OCI-LY3 (cell line): Measurements from ENCODE around the gene PRICKLE2.

ENCODE experiments used
- H2AFZ ChIP-seq: fragments of 200-600, 300-600 bp; shearing (Covaris generic); 2 replicates; pipeline ENCODE4 v1.6.0; 2014; ENCODE audit warnings: antibody characterized with exemption, low read depth, low read length
- H3K27ac ChIP-seq: fragments of 200-600, 300-600 bp; sonication (generic); 2 replicates; pipeline ENCODE4 v1.5.1; 2014; ENCODE audit warnings: mild to moderate bottlenecking, low read length, moderate library complexity, mixed read lengths
- H3K27me3 ChIP-seq: fragments of 200-600, 300-600 bp; sonication (generic); 2 replicates; pipeline ENCODE4 v1.6.1; 2014; ENCODE audit warnings: low read depth, low read length, mixed read lengths
- H3K36me3 ChIP-seq: fragments of 200-600, 300-600 bp; sonication (generic); replicated peaks from 2 replicates; pipeline ENCODE3; 2014; ENCODE audit warnings: low read depth, low read length, mixed read lengths
- H3K4me1 ChIP-seq: fragments of 300-600, 200-600 bp; sonication (generic); 2 replicates; pipeline ENCODE4 v1.6.1; 2014; ENCODE audit warnings: low read length, mixed read lengths
- H3K4me2 ChIP-seq: fragments of 200-600, 300-600 bp; sonication (generic); 2 replicates; pipeline ENCODE4 v1.6.1; 2014; ENCODE audit warnings: low read length, mixed read lengths
- H3K4me3 ChIP-seq: fragments of 300-600, 200-600 bp; sonication (generic); 2 replicates; pipeline ENCODE4 v1.5.1; 2014; ENCODE audit warnings: antibody characterized with exemption, mild to moderate bottlenecking, low read length, moderate library complexity
- H3K79me2 ChIP-seq: fragments of 300-600, 200-600 bp; shearing (Covaris generic); 2 replicates; pipeline ENCODE4 v1.6.1; 2014; ENCODE audit warnings: mild to moderate bottlenecking, low read length, mixed read lengths
- H3K9ac ChIP-seq: fragments of 300-600, 200-600 bp; shearing (Covaris generic); 2 replicates; pipeline ENCODE4 v1.6.0; 2014; ENCODE audit warnings: mild to moderate bottlenecking, low read length, moderate library complexity
- H3K9me3 ChIP-seq: fragments of 200-600, 300-600 bp; shearing (Covaris generic); 2 replicates; pipeline ENCODE4 v1.6.1; 2014; ENCODE audit warnings: low read length, mixed read lengths; ENCODE audit not compliant: insufficient read depth
- H4K20me1 ChIP-seq: fragments of 200-600, 300-600 bp; sonication (generic); 2 replicates; pipeline ENCODE4 v1.6.1; 2016; ENCODE audit warnings: low read length, mixed read lengths; ENCODE audit not compliant: insufficient read depth
- EZH2phosphoT487 ChIP-seq: fragments of 200-600 bp; shearing (Covaris generic); IDR thresholded peaks from 2 replicates; pipeline ENCODE4 v1.6.1; 2018; ENCODE audit warnings: antibody characterized with exemption, mixed run types, low read depth
- TF ChIP-seq, protein P1 (sequence below): fragments of 200-600, 300-600 bp; sonication (generic); IDR thresholded peaks from 2 replicates; pipeline ENCODE4 v1.5.1; 2014; ENCODE audit warnings: antibody characterized with exemption, low read length, low read depth

Gene PRICKLE2

GRCh38 chr3:64110071-64110470 is 115.2 kb downstream of the PRICKLE2 start:
- Histone ChIP-seq H4K20me1 (no peaks in the 10 kb centered on the region), H3K9me3 (no peaks in the 10 kb centered on the region), H3K36me3 (no peaks in the 10 kb centered on the region), H3K9ac (no peak overlapping the region), H3K4me1 (peaks cover 5% of the 10 kb centered on the region; the same call in 1 of the 2 replicates), H3K79me2 (no peaks in the 10 kb centered on the region), H3K4me3 (no peak overlapping the region), H3K27me3 (peaks cover 4% of the 10 kb centered on the region; the same call in 1 of the 2 replicates), H3K4me2 (no peak overlapping the region), H2AFZ (no peak overlapping the region), H3K27ac (no peak overlapping the region)
- no peak for TF ChIP-seq EZH2phosphoT487
- TF ChIP-seq, protein P1, sequence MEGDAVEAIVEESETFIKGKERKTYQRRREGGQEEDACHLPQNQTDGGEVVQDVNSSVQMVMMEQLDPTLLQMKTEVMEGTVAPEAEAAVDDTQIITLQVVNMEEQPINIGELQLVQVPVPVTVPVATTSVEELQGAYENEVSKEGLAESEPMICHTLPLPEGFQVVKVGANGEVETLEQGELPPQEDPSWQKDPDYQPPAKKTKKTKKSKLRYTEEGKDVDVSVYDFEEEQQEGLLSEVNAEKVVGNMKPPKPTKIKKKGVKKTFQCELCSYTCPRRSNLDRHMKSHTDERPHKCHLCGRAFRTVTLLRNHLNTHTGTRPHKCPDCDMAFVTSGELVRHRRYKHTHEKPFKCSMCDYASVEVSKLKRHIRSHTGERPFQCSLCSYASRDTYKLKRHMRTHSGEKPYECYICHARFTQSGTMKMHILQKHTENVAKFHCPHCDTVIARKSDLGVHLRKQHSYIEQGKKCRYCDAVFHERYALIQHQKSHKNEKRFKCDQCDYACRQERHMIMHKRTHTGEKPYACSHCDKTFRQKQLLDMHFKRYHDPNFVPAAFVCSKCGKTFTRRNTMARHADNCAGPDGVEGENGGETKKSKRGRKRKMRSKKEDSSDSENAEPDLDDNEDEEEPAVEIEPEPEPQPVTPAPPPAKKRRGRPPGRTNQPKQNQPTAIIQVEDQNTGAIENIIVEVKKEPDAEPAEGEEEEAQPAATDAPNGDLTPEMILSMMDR: no peak

GRCh38 chr3:64109438-64109837 is 115.8 kb downstream of the PRICKLE2 start:
- Histone ChIP-seq H3K4me2 (no peak overlapping the region), H3K36me3 (no peaks in the 10 kb centered on the region), H3K4me3 (no peak overlapping the region), H3K27me3 (peaks cover 7% of the 10 kb centered on the region; the same call in 1 of the 2 replicates), H3K27ac (no peak overlapping the region), H3K79me2 (no peaks in the 10 kb centered on the region), H3K4me1 (peaks cover 5% of the 10 kb centered on the region; the same call in 1 of the 2 replicates), H2AFZ (no peak overlapping the region), H4K20me1 (no peaks in the 10 kb centered on the region), H3K9me3 (no peaks in the 10 kb centered on the region), H3K9ac (no peak overlapping the region)
- TF ChIP-seq, protein P1: no peak
- no peak for TF ChIP-seq EZH2phosphoT487

- Histone ChIP-seq H3K79me2 (no peaks in the 10 kb centered on the region), H3K36me3 (no peaks in the 10 kb centered on the region), H3K27ac (no peak overlapping the region), H3K9me3 (no peaks in the 10 kb centered on the region), H3K27me3 (peaks cover 7% of the 10 kb centered on the region; the same call in 1 of the 2 replicates), H3K4me1 (peaks cover 5% of the 10 kb centered on the region; the same call in 1 of the 2 replicates), H2AFZ (no peak overlapping the region), H4K20me1 (no peaks in the 10 kb centered on the region), H3K4me3 (no peak overlapping the region), H3K9ac (no peak overlapping the region), H3K4me2 (no peak overlapping the region)
- TF ChIP-seq EZH2phosphoT487: no peak
- TF ChIP-seq, protein P1: no peak
These were observed 116.4 kb downstream of the PRICKLE2 start for GRCh38 chr3:64108784-64109317.

GRCh38 chr3:64108231-64108630 is 117.0 kb downstream of the PRICKLE2 start:
- Histone ChIP-seq H3K27ac (no peak overlapping the region), H4K20me1 (no peaks in the 10 kb centered on the region), H3K27me3 (peaks cover 7% of the 10 kb centered on the region; the same call in 1 of the 2 replicates), H3K4me2 (no peak overlapping the region), H3K4me1 (peaks cover 5% of the 10 kb centered on the region; the same call in 1 of the 2 replicates), H3K9ac (no peak overlapping the region), H3K79me2 (no peaks in the 10 kb centered on the region), H2AFZ (no peak overlapping the region), H3K4me3 (no peak overlapping the region), H3K9me3 (no peaks in the 10 kb centered on the region), H3K36me3 (no peaks in the 10 kb centered on the region)
- TF ChIP-seq EZH2phosphoT487: no peak
- TF ChIP-seq, protein P1: no peak
